GM21360 (cell line): ENCODE data around the gene AOPEP.
"Not testable (repeated sequence)": the region's sequence is repeated elsewhere in the genome, so short reads cannot be mapped to it uniquely, and the experiment has no call there.

Experiments
- ATAC-seq: cut with Tn5 transposase; IDR thresholded peaks from one replicate; pipeline ENCODE4 v1.9.1; 2021; ENCODE audit warnings: mild to moderate bottlenecking, moderate library complexity; ENCODE audit not compliant: unreplicated experiment

The AOPEP gene

DNA sequence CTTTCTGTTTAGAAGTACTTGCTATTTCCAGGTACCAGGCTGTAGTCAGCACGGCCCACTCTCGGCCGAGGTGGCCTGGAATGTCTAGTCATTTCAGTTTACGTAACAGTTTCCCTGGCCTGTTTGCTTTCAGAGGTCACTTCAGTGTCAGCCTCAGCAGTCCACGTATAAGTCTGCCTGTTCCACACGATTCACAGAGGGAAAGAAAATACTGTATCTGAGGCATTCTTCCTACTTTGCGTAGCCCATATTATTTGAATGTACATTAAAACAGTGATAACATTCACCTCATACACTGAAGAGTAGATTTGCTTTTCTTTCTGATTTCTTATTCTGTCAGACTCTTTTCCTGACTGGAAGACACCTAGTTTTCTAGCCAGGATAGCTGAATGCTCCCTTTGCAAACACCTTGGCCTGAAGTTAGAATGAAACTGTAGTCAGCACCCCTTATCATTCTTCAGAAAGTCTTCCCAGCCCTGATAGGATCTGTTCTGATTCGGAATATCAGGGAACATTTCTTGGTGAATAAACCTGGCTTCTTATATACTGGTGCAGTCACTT lies 140.9 kb downstream of the AOPEP start:
- ATAC-seq = no peak

DNA sequence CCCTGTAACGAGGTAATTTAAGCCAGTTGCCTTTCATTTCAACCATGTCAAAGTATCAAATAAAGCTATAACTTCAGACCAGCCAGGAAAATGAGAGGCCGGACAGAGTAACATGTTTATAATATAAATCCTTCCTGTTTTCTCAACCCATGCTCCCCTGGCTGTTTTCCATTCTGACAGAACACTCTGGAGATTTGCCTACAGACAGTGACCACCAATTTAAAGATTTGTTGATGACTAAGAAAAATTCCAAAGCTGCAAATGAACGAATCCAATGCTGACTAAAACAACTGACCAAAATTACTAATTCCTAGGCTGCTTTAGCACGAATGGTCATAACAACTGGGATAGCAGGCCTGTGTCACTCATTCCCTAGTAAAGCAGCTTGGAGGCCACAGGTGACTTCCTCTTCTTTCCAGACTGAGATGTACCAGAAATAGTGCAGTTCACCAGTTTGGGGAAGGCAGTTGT lies 141.4 kb downstream of the AOPEP start:
- no peak for ATAC-seq

DNA sequence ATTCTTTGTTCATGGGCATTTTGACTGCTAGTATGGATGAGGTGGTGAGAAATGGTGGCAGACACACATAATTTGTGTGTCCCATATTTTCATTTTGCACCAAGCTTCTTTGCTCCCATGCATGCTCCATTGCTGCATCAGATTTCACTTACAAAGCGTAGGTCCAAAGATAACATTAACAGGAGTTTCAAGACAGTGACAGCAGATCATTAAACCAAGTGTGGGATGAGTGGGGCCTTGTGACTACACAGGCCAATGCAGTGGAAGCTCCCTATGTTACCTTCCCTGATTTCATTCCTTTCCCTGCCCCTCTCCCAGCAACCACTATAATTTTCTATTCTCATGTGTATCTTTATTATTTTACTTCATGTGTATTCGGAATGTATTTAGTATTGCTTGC lies 142.0 kb downstream of the AOPEP start:
- ATAC-seq = no peak

DNA sequence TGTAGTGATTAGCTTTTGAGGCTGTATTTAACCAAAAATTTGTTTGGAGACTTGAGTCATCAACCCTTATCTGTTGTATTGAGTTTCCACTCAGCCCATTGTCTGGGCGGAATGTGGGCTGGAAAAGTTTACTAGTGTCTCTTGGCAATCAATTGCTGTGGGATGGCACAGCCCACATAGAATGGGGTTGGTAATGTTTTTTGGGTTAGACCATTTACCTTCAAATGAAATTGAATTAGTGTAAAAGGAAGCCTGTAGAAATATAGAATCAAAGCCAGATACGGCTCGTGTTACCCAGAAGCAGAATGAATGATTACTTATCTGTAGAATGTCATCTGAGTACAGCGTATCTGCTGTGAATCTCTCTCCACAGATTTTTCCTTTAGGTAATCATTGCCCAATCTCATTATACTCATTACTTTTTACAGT lies 142.9 kb downstream of the AOPEP start:
- ATAC-seq = no peak

DNA sequence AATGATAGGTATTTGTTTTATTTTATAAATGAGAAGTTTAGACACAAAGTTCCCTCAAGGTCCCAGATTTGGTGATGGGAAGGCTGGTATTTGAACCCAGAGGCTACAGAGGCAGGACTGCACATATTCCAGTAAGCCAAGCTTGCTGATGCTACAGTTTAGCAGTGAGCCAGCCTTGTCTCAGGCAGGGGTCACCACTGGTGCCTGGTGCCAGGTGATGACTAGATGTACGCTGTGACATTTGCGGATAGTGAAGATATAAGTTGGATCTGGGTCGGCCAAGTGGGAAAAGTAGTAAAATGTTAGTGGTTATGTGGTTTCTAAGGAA lies 143.9 kb downstream of the AOPEP start:
- ATAC-seq = no peak

DNA sequence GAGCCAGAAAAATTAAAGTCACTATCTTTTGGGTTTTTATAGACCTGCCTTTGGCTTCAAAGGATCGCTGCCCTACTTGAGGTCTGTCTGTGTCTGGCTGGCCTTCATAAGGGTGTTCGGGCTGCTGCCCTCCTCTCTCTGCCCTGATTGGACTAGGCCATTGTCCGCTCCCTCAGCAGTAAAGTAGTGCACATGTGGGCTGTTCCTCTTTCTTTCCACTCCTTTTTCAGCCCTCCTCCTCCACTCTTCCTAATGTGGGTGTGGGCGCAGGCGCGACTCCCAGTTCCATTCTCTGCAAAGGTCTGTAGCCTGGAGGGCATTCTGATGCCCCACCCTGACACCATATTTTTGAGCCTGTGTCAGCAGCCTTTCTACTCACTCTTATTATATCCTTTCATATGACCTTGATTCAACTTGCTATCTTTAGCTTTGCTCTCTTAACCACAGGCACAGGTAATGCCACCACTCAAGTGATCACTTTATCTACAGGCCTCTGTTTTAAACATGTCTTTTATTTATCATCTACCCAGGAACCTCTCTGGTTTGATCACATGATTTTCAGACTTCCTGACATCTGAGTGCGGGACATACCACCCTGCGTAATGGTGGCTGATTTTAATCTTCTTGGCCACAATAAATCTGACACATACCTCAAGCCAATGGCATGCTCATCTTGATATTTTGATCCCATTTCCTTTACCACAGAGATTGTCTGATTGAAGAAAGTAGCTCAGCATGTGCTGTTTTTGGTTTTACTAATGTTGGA lies 144.5 kb downstream of the AOPEP start:
- ATAC-seq = no peak

DNA sequence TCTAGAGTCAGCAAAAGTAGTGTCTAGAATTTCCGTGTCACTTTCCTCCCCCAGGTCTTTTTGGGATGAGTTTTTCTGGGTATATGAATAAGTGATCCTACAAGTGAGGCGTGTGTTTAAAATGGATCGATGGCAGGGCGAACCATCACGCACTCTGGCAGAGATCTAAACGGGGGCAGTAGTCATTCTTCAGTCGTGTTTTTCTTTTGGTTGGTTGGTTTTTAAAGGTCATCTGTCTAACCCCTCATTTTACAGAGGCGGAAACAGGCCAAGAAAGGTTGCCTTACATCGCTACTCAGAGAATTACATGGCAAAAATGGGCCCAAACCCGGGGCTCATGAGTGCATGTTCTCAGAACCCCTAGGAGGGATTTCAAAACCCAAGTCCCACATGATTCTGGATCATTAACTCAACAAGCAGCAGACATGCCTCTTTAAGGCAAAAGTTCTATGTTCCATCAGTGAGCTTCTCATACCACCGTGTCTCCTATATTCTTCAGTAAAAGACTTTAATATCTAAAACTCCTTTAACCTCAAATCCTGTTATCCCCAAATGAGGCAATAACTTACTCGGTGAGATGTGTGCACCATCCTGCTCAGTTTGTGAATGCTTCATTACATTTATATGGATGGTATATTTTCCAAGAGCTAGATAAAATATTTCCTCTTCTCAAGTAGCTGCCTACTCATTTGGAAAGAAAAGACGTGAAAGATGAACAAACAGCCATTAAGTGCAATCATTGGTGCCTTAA lies 145.8 kb downstream of the AOPEP start:
- ATAC-seq = no peak

DNA sequence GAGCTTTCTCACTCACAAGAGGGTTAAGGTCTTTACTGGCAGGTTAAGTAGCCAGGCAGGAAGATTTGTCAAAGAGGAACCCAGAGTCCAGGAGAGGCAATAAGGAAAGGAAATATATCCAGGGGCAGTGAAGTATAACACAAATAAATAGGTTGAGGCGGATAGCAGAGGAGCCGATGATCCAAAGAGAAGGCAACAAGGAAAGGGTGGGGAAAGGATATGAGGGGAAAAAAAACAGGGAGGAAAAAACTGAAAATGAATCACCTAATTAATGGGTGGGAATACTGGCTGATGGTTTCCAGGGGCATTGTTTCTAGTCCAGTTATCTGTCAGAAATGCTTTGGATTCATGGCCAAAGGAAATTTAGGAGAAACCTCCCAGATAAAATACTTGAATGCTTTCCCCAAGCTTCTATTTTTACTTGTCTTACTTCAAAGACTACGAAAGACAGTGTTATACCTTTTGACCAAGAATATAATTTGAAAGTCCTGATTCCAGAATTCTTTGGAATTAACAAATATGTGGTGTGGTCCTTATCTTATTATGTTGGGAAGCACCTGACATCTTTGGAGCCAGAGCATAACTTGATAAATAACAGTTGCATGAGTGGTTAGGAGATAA lies 146.5 kb downstream of the AOPEP start:
- ATAC-seq = no peak

DNA sequence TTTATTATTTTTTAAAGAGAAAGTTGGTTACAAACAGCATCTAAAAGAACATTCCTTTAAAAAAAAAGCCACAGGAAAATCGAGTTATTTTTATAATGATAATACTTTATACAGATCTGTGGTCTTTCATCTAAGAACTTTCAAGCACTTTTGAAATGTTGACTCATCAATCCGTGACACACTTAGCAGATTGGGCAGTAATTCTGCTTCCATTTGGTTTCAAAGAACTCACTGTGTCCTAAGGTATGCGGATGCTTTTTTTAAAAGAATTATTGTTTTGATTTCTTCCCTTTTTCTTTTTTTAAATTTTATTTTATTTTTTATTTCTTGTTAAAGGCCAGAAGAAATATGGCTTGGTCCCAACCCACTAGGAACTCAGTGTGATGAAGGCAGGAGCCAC lies 147.8 kb downstream of the AOPEP start:
- ATAC-seq = no peak

DNA sequence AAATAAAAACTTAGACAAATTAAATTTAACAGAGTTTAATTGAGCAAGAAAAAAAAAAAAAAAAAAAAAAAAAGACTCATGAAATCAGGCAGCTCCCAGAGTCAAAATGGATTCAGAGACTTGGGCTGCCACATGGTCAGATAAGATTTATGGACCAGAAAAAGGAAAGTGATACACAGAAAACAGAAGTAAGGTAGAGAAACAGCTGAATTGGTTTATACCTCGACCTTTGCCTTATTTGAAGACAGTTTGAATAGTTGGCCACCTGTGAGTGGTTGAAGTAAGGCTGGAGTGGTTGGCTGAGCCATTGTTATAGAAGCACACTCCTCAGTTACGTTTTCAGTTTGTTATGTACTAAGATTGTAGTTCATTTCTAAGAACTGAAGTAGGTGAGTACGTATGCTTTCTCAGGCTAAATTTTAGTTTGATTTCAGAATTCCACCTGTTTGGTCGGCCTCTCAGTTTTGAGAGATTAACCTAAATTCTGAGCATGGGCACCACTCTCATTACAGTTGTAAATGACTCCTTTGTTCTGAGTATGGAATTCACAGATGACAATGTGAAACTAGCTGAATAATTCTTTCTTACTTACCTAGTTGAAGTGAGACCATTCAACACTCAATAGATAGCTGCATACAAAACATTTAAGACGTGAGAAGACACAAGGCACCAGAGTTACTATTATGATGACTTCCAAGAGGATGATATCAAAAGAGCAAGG lies 149.0 kb downstream of the AOPEP start:
- ATAC-seq = no peak

DNA sequence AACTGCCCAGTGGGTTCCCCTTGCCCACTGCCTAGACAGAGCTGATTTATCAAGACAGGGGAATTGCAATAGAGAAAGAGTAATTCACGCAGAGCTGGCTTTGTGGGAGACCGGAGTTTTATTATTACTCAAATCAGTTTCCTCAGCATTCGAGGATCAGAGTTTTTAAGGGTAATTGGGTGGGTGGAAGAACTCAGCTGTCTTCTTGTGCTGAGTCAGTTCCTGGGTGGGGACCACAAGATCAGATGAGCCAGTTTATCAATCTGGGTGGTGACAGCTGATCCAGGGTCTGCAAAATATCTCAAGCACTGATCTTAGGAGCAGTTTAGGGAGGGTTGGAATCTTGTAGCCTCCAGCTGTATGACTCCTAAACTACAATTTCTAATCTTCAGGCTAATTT lies 152.3 kb downstream of the AOPEP start:
- ATAC-seq = not testable (repeated sequence)

DNA sequence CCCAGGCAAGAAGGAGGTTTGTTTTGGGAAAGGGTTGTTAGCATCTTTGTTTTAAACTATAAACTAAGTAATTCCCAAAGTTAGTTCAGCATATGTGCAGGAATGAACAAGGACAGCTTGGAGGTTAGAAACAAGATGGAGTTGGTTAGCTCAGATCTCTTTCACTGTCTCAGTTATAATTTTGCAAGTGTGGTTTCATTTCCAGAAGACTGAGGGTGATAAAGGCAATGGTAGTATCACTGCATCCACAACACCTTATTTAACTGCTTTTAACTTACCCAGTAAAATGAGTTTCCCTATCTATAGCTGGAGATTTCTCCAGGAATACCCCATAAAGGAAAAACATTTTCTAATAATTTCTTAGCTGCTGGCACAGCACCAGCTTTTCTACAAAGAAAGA lies 152.7 kb downstream of the AOPEP start:
- ATAC-seq = no peak

DNA sequence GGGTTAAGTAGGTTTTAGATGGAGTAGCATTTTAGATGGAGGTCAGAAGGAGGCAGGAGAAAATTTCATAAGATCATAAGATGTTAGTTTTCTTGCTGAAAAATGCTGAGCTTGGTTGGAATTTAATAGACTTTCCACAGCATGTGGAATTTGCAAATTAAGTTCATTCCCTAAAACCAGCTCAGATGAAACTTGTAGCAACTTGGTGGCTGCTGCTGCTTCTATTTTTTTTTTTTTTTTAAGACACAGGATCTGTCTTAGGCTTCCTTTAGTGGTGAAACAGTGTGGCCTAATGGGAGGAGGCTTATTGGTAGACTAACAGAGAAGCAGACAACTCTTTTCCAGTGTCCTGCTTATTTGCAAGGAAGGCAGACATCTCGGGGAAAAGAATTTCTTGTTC lies 154.5 kb downstream of the AOPEP start:
- no peak for ATAC-seq

DNA sequence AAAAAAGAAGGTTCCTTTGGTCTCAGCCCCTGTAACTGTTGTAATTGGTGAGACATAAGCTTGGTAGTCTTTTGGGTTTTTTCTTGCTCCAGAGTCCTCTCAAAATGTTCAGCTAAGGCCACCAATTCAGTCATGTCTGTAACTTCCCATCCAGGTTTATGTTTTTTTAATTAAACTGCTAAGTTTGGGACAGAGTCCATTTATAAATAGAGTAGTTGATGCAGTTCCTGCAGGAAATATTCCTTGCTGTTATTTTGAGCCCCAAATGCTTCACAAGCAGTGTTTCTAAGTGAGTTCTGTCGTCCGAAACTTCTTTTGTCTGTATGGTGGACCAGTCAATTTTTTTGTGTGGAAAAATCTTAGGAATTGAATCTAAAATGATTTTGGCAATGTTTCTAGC lies 155.0 kb downstream of the AOPEP start:
- ATAC-seq = no peak

DNA sequence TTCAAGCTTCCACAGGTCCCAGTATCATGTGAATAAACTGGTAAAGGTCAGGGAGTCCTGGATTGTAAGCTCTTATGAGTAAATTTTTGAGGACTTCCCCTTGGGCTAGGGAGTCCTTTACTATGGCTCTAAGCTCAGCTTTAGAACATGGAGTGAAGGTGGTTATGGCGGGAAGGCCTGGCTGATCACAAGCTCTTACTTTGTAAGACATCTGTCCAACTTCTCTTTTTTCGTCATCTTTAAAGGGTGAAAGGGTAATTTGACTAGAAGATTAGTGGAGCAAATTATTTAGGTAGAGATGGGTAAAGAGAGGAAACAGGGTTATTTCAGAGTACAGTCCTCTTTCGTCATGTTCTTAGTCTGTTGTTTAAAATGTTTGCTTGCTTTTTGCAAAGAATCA lies 155.4 kb downstream of the AOPEP start:
- ATAC-seq = no peak

DNA sequence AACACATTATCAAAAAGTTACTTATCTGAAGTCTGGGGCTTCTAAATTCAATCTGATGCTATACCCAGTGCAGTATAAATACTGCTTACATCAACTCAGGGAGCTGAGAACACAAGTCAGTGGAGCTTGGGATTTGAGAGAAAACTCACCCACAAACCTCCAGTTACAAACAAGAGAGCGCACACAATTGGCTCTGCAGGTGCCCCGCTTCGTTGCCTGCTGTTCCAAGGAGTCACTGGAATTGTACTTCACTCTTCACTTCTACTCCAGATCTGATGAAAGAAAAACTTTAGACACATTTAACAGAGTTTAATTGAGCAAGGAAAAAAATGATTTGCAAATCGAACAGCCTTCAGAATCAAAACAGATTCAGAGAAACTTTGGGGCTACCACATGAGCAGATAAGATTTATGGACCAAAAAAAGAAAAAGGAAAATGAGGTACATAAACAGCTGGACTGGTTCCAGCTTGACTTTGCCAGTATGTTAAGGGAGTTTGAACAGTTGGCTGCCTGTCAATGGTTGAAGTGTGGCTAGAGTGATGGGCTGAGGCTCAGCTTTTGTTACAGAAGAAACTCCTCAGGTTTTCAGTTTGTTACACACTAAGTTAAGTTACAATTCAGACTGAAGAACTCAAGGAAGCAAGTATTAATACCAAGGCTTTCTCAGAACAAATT lies 156.6 kb downstream of the AOPEP start:
- no peak for ATAC-seq

DNA sequence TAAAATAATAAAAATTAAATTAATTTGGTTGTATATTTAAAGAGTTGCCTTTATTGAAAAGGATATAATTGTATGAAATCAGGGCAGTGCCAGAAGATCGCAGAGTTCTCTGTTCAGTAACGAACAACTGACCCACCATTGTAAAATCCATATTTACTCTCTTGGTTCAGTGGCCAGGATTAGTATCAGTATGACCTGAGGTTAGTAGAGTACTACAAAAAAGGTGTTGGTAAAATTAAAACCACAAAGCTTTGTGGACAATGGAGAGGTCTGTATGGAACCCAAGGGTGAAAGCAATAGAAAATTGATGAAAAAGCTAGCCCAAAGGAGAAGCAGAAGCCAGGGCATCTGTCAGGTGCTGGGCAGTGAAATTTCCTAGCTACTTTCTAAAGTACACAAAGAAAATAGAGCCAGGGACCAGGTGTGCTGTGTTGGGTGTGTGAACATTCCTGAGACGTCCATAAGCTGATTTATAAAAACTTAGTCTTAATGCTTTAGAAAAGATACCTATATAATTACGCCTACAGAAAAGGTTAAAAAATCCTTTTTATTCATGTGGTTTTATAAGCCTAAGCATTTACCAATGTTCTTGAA lies 159.5 kb downstream of the AOPEP start:
- no peak for ATAC-seq

DNA sequence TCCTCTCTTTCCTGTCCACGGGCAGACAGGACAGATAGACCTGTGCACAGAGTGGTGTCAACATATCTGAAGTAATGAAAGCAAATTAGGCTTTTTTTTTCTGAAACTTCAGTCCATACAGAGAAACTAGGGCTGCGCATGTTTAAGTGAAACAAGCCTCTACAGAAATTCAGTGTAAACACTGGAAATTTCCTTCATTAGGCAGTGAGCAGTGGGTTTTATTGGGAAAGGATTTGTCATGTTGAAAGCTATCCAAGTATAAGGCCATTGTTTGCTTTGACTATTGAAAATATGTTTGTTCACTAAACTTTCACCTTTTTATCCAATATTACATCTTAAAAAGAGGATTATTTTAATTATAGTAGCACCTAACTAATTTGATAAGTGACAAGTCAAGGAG lies 161.2 kb downstream of the AOPEP start:
- ATAC-seq = no peak

DNA sequence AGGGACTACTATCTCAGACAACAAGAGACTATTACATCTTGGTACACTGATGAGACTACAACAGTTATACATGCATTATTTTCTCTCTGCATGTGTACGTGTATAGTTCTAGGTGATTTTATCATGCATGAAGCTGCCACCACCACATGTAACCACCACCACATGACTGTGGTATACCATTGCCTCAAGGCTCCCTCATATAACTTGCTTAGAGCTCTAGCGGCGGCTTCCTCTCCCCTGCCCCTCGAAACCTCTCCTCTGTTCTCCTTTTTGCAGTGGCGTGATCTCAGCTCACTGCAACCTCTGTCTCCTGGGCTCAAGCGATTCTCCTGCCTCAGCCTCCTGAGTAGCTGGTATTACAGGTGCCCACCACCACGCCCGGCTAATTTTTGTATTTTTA lies 162.3 kb downstream of the AOPEP start:
- no peak for ATAC-seq

DNA sequence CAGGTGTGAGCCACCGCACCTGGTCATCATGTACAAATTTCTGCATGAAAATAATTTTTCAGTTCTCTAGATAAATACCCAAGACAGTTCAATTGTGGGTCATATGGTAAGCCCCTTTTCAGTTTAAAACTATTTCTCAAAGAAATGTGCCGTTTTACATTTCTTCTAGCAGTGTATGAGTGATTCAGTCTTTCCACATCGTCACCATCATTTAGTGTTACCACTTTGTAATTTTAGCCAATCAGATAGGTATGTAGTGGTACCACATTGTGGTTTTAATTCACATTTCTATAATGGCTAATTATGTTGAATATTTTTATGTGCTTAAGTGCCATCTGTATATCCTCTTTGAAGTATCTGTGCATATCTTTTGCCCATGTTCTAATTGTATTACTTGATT lies 163.1 kb downstream of the AOPEP start:
- ATAC-seq = no peak
